Stromal cell of bone marrow (primary cell): ENCODE results near the gene MYO16.
"Not testable (repeated sequence)": the region's sequence is repeated elsewhere in the genome, so short reads cannot be mapped to it uniquely, and the experiment has no call there.

Experiments used
- DNase-seq: peaks from one replicate; pipeline ENCODE4 v3.0.0-alpha.2; 2012; ENCODE audit warnings: low read depth

MYO16 gene

GRCh38 chr13:108895220-108895704, 265.9 kb downstream of the MYO16 start:
- no peak for DNase-seq

- no peak for DNase-seq
These were observed 268.5 kb downstream of the MYO16 start for GRCh38 chr13:108897955-108898354.

- no peak for DNase-seq
These were observed 273.2 kb downstream of the MYO16 start for GRCh38 chr13:108902405-108903155.

- DNase-seq: no peak
These were observed 274.2 kb downstream of the MYO16 start for GRCh38 chr13:108903613-108904012.

GRCh38 chr13:108911807-108912206, 282.4 kb downstream of the MYO16 start:
- DNase-seq: no peak

- DNase-seq: not testable (repeated sequence)
These were observed 284.3 kb downstream of the MYO16 start for GRCh38 chr13:108913731-108914130.

GRCh38 chr13:108915095-108915633, 285.8 kb downstream of the MYO16 start:
- DNase-seq: no peak

- peak; percentile 84 for DNase-seq
These were observed 286.5 kb downstream of the MYO16 start for GRCh38 chr13:108915634-108916512.

- DNase-seq: peak; percentile 36
These were observed 288.2 kb downstream of the MYO16 start for GRCh38 chr13:108917581-108917980.

GRCh38 chr13:108919036-108919907, 289.9 kb downstream of the MYO16 start:
- no peak for DNase-seq

GRCh38 chr13:108920137-108920536, 290.7 kb downstream of the MYO16 start:
- no peak for DNase-seq

GRCh38 chr13:108921238-108921637, 291.8 kb downstream of the MYO16 start:
- no peak for DNase-seq

GRCh38 chr13:108922108-108922507, 292.7 kb downstream of the MYO16 start:
- DNase-seq: no peak

GRCh38 chr13:108923386-108924047, 294.1 kb downstream of the MYO16 start:
- DNase-seq: no peak

- no peak for DNase-seq
These were observed 294.7 kb downstream of the MYO16 start for GRCh38 chr13:108924134-108924533.

- DNase-seq: no peak
These were observed 295.1 kb downstream of the MYO16 start for GRCh38 chr13:108924541-108924940.

- no peak for DNase-seq
These were observed 295.7 kb downstream of the MYO16 start for GRCh38 chr13:108925070-108925469.

- no peak for DNase-seq
These were observed 297.5 kb downstream of the MYO16 start for GRCh38 chr13:108926862-108927261.

- DNase-seq: no peak
These were observed 298.2 kb downstream of the MYO16 start for GRCh38 chr13:108927615-108928014.

- no peak for DNase-seq
These were observed 300.3 kb downstream of the MYO16 start for GRCh38 chr13:108929532-108930206.

- no peak for DNase-seq
These were observed 302.8 kb downstream of the MYO16 start for GRCh38 chr13:108932196-108932595.
